Activated naive CD4-positive, alpha-beta T cell (primary cell): ENCODE data around the gene CELF4.

Source experiments
- DNase-seq, 4 experiments: peaks; one replicate each; lab custom pipeline; 2025; lab: John Stamatoyannopoulos, UW

CELF4 gene

GRCh38 chr18:37493352-37493935 lies 72.2 kb downstream of the CELF4 start:
- no peak for DNase-seq

GRCh38 chr18:37492952-37493351 lies 72.6 kb downstream of the CELF4 start:
- DNase-seq: no peak

- no peak for DNase-seq
Observed at GRCh38 chr18:37491526-37491925, 74.1 kb downstream of the CELF4 start.

- DNase-seq: no peak
Observed at GRCh38 chr18:37489998-37490397, 75.6 kb downstream of the CELF4 start.

DNA sequence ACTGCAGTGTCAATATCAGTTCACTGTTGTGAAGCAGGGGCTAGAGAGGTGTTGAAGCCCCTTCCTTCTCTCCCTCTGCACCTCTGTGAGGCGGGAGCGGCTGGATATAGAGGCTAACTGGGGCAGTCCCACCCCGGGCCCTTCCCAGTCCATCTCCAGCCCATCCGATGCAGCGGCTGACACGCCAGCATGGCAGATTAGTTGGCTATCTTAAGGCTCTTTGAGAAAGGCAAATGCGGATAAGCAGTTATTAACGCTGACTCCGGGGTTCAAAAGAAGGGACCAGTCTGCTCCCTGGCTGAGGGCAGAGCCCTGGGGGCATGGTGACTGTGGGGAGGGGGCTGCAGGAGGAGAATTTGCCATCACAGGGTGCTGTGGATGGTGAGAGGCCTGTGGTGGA lies 76.6 kb downstream of the CELF4 start:
- no peak for DNase-seq

DNA sequence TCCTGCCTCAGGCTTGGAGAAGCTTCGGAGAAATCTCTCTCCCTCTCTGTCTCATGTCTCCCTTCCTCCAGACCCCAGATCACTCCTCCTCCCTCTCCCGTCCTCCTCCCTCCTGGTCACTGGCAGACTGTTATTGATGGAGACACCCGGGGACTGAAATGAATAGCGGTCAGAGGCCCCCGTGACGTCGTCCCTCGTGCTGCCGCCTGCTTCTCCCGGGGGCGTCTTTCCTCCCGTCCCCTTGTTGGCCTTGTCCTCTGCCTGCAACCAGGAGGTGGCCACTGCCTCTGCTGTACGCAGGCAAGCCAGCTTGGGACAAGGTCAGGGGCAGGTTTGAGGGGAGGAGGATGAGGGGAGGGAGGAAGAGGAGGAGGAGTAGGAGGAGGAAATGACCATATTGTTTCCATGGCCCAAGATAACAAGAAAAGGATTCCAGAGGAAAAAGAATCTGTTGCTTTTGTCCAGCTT lies 78.2 kb downstream of the CELF4 start:
- no peak for DNase-seq

DNA sequence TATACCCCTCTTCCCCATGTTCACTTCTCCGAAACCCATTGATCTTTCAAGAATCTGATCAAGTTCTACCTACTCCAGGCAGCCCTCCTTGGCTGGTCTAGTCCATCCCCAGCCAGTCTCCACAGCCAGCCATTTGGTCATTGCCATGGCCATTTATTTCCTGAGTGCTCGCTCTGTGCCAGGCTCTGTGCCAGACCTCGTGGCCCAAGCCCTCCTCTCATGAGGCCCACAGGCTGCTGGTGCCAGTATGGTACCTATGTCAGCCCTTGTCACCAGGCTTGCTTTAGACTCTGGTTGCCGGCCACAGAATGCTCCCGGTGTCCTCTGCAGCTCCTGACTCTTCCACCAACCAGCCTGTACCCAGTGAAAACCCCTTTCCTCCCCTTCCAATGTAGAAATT lies 78.8 kb downstream of the CELF4 start:
- no peak for DNase-seq

- DNase-seq: no peak
Observed at GRCh38 chr18:37484983-37485834, 80.4 kb downstream of the CELF4 start.

- no peak for DNase-seq
Observed at GRCh38 chr18:37483984-37484819, 81.4 kb downstream of the CELF4 start.

GRCh38 chr18:37483221-37483971 lies 82.2 kb downstream of the CELF4 start:
- DNase-seq: no peak

- DNase-seq: no peak
Observed at GRCh38 chr18:37482433-37482832, 83.2 kb downstream of the CELF4 start.

GRCh38 chr18:37482002-37482401 lies 83.6 kb downstream of the CELF4 start:
- DNase-seq: no peak

DNA sequence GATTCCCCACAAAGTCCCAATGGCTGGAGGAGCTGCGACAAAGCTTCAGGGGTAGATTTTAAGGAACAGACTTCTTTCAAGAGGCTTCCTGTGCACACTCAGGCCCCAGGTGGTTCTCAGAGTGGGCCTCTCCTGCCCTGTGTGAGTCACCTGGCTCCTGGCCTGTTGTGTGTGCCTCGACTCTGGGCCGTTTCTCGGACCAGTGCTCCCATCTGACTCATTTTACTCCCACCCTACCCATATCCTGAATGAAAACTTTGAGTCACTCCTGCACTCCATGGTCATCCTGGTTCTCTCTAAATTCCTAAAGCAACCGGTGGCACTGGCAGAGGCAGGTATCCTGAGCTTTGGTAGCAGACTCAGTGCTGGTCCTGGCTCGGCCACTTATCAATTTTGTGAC lies 84.1 kb downstream of the CELF4 start:
- no peak for DNase-seq

DNA sequence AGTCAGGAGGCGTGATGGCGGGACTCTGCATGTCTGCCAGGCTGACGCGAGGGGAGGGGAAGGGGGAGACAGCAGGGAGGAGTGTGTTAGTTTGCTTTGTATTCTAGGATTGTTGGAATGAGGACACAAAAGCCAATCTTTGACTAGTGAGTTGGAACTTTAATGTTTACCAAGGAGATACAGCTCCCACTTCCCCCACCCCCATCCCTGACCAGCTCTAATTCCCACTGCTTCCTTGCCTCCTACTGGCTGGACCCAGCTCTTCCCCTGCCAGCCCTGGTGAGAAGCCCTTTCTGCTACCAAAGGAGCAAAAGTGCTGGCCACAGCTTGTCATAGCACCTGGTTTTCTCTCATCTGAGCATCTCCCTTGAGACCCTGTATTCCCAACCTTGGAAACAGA lies 84.5 kb downstream of the CELF4 start:
- no peak for DNase-seq

DNA sequence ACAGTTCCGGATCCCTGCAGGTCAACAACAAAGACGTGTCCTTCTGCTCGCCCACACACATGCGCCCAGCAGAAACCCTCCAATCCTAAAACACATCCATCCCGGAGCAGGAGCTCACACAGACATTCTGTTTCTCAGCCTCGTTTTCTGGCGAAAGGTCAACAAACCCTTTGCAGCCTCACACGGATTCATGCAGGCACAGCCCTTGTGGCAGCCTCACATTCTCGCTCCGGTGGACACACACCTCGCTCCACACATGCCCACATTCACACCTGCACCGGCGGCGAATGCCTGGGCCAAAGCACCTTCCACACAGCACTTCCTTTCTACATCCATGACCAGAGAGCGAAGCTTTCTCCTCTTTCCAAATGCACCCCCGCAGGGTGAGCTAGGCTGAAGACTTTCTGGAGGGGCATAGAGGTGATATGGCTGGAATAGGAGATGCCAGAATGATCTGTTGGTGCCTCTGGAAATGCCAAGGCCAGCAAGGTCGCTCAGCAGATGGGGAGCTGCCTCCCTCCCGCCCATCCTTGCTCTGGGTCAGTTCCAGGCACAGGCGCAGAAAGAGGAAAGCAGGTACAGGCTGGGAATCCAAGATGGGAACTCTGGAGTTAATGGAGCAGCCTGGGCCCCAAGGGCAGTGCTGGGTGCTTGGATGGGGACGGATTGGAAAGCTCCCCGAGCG lies 88.8 kb downstream of the CELF4 start:
- no peak for DNase-seq

DNA sequence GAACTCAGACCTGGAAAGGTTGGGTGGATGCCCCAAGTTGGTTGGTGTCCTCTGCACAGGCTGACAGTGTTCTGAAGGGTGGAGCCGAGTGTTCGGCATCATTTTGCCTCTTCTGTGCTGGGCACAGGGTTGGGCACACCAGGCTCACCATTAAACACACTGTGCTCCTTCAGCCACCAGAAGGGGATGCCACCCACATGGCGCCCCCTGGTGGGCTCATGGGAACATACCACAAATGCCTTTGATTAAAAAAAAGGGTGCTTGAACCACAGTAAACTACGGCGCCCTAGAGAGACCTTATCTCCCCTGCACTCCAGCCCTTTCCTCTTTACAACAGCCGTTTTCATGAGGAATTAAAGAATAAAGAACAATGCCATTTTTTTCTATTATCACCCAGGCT lies 89.4 kb downstream of the CELF4 start:
- DNase-seq: no peak

DNA sequence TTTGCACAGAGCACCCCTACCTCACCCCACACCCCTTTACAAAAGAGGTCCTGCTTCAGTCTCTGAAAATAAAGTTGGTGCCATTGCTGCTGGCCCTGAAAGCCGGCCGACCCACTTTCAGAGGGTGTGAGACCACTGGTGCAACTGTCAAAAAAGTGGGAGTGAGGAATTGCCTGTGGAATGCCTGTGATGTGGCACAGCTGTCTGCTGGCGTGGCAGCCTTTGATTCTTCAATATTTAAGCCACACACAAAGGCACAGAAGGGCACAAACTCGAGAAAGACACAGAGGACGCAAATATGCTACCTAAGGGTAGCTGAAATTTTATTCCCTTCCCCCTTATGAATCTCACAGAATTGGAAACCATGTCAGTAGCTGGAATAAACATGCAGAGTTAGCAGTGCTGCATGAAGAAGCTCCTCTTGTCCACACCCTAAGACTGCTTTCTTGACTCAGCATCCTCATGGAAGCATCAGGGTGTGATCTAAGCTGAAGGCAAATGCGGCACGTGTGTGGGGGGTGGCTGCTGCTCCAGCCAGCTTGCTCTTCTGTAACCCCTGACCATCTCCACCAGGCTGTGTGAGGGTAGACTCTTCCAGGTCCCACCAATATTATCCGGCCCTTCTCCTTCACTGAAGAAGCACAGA lies 92.3 kb downstream of the CELF4 start:
- no peak for DNase-seq

DNA sequence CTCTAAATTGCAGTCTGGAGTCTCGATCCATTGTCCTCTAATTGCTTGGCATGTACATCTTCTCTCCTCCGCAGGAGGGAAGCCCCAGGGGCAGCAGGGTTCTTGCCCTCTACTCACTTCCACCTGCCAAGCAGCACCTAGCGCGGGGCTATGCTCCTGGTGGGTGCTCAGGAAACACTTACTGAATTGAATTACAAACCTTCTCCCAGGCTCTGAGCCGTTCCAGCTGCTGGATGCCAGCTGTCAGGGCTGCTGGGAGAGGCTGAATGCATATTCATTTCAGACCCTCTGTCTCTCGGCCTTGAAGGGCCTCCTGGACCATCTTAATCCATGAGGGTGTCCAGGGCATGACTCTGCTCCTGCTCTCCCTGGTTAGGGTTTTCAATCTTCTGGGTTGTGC lies 94.0 kb downstream of the CELF4 start:
- no peak for DNase-seq

DNA sequence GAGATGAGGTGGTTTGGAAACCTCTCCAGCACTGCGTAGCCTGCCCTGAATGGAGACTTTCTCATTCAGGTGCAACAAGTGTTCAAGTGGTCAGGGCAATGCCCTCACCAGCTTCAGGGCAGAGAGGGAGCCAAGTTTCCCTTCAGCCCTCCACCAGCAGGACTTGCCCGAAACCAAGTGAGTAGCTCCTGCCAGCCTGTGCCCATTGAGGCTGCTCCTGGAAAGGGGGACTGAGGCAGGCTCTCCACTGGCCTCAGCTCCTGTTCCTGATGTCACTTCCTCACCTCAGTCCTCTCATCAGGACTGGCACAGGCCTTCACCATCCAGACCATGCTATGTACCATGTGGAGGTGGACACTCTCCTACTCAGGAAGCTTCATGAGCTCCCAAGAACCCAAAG lies 94.6 kb downstream of the CELF4 start:
- DNase-seq: no peak

DNA sequence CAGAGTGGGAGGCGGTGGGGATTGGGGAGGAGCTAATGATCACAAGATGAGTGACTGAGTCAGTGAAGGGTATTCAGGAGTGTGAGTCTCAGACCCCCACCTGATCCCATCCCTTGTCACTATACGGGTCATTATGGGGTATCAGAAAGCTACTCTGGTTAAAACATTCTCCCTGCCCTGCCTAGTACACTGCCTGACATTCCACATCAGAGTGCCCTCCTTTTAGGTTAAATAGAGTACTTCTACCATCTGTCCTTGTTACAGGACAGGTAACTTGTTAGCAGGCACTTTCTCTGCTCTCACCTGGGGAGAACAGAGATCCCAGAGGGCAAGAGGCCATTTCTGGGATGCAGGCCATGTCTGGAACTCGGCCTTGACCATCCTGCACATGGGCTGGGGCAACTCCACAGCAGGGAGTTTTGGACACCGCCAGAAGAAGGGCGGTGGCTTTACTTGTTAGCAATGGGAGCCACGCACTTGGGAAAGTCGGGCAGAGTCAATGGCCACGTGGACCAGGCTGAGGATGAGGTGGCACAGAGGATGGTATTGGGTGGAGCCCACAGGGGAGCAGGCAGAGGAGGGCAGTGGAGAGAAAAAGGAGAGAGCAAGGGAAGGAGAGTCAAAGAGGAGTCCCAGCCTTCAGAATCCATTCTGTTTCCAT lies 98.5 kb downstream of the CELF4 start:
- no peak for DNase-seq
